Ascending aorta (tissue), 2 donors: ENCODE results near the gene RNF32. TPM values are rescaled to one million over a fixed set of nuclear protein-coding genes. Genes with fewer than 3 reads are reported as not detected.
"Not testable (repeated sequence)": the region's sequence is repeated elsewhere in the genome, so short reads cannot be mapped to it uniquely, and the experiment has no call there.

Experiments
- DNase-seq, 2 donors: peaks; one replicate each; pipeline ENCODE4 v3.0.0-alpha.2; 2019; ENCODE audit warnings: low spot score in 2 of 2
- H3K27ac ChIP-seq, 2 donors: fragments of 200-600 bp; sonication (generic); one replicate each; pipeline ENCODE4 v1.5.1; 2016 to 2017; ENCODE audit warnings: mild to moderate bottlenecking in 1 of 2
- H3K27me3 ChIP-seq: fragments of 200-600 bp; sonication (generic); one replicate; pipeline ENCODE4 v1.5.1; 2017
- H3K36me3 ChIP-seq, 2 donors: fragments of 200-600 bp; sonication (generic); one replicate each; pipeline ENCODE4 v1.5.1; 2016
- H3K4me1 ChIP-seq, 2 donors: fragments of 200-600 bp; sonication (generic); one replicate each; pipeline ENCODE4 v1.5.1; 2016 to 2017; ENCODE audit warnings: mild to moderate bottlenecking in 1 of 2
- H3K4me3 ChIP-seq, 2 donors: fragments of 200-600 bp; sonication (generic); one replicate each; pipeline ENCODE4 v1.5.1; 2016 to 2017; ENCODE audit warnings: mild to moderate bottlenecking in 1 of 2
- H3K9me3 ChIP-seq, 2 donors: fragments of 200-600 bp; sonication (generic); one replicate each; pipeline ENCODE4 v1.5.1; 2016
- intact Hi-C: fragments of 100-400 bp; cut with DNase I; formaldehyde crosslinking; loops from one replicate; pipeline ENCODE4 v1.15.1; 2023
- total RNA-seq: library from RNA; depleted of rRNA; stranded (reverse); fragments of >200 nt; gene quantifications from one replicate; pipeline ENCODE4 v1.1.0, GENCODE V29; 2016
- TF ChIP-seq, protein P1 (sequence below), 3 experiments: fragments of 200-600 bp in 2 of 3; fragments of 450-650 bp in 1 of 3; sonication (generic) in 2 of 3; IDR thresholded peaks; one replicate each; pipeline ENCODE4 v1.5.1; 2016 to 2019; ENCODE audit warnings: antibody characterized with exemption in 3 of 3, mild to moderate bottlenecking in 1 of 3, moderate library complexity in 1 of 3

RNF32 gene
- total RNA-seq, 1 donor from 2014 or later = 0.32 TPM

- TF ChIP-seq, protein P1, sequence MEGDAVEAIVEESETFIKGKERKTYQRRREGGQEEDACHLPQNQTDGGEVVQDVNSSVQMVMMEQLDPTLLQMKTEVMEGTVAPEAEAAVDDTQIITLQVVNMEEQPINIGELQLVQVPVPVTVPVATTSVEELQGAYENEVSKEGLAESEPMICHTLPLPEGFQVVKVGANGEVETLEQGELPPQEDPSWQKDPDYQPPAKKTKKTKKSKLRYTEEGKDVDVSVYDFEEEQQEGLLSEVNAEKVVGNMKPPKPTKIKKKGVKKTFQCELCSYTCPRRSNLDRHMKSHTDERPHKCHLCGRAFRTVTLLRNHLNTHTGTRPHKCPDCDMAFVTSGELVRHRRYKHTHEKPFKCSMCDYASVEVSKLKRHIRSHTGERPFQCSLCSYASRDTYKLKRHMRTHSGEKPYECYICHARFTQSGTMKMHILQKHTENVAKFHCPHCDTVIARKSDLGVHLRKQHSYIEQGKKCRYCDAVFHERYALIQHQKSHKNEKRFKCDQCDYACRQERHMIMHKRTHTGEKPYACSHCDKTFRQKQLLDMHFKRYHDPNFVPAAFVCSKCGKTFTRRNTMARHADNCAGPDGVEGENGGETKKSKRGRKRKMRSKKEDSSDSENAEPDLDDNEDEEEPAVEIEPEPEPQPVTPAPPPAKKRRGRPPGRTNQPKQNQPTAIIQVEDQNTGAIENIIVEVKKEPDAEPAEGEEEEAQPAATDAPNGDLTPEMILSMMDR (IDR thresholded peaks at IDR 0.05) = no peak
- Histone ChIP-seq H3K9me3 (no peaks in the 10 kb centered on the region), H3K36me3 (peaks cover 16 to 20% of the 10 kb centered on the region in 2 donors), H3K4me3 (no peak overlapping the region), H3K27me3 (no peaks in the 10 kb centered on the region), H3K4me1 (no peaks in the 10 kb centered on the region), H3K27ac (no peak overlapping the region)
- intact Hi-C loops = no loop called here
- DNase-seq = no peak
These were observed 44.1 kb downstream of the RNF32 start for GRCh38 chr7:156684661-156685060.

DNA sequence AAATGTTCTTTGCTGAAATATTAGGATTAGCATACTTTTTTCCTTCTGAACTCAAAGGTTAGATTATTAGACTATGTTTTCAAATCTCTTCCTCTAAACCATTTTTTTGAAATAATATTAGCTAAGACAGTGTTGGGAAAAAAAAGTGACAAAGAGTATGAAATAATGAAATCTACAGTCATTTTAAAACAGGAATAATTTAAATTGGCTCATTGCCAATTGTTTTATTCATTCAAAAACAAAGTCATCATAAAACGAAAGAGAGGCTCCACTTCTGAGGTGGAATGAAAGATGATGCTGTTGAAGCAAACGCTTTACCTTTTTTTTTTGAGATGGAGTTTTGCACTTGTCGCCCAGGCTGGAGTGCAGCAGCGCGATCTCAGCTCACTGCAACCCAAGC lies 51.2 kb downstream of the RNF32 start:
- Histone ChIP-seq H3K4me1 (no peaks in the 10 kb centered on the region), H3K4me3 (no peak overlapping the region), H3K27ac (no peak overlapping the region), H3K9me3 (peaks cover 0 to 6% of the 10 kb centered on the region in 2 donors), H3K36me3 (no peaks in the 10 kb centered on the region), H3K27me3 (no peaks in the 10 kb centered on the region)
- TF ChIP-seq, protein P1 (IDR thresholded peaks at IDR 0.05) = no peak
- no peak for DNase-seq
- intact Hi-C loops = no loop called here

GRCh38 chr7:156692849-156693248 lies 52.3 kb downstream of the RNF32 start:
- DNase-seq = no peak
- H3K36me3 ChIP-seq = no peaks in the 10 kb centered on the region
- intact Hi-C loops = no loop called here
- TF ChIP-seq, protein P1 (IDR thresholded peaks at IDR 0.05) = no peak
- no peak overlapping the region for H3K27ac ChIP-seq
- H3K4me1 ChIP-seq = no peaks in the 10 kb centered on the region
- peaks cover 0 to 9% of the 10 kb centered on the region in 2 donors for H3K9me3 ChIP-seq
- no peaks in the 10 kb centered on the region for H3K27me3 ChIP-seq
- H3K4me3 ChIP-seq = no peak overlapping the region

GRCh38 chr7:156693627-156694026 lies 53.1 kb downstream of the RNF32 start:
- no peaks in the 10 kb centered on the region for H3K4me1 ChIP-seq
- no peak overlapping the region for H3K27ac ChIP-seq
- intact Hi-C loops = no loop called here
- peaks cover 0 to 11% of the 10 kb centered on the region in 2 donors for H3K9me3 ChIP-seq
- H3K4me3 ChIP-seq = no peak overlapping the region
- H3K27me3 ChIP-seq = no peaks in the 10 kb centered on the region
- H3K36me3 ChIP-seq = no peaks in the 10 kb centered on the region
- no peak for DNase-seq
- TF ChIP-seq, protein P1 (IDR thresholded peaks at IDR 0.05) = no peak

GRCh38 chr7:156697283-156697682 lies 56.7 kb downstream of the RNF32 start:
- H3K4me1 ChIP-seq, H3K27ac ChIP-seq, intact Hi-C loops, H3K4me3 ChIP-seq, H3K27me3 ChIP-seq, DNase-seq, H3K36me3 ChIP-seq: not testable (repeated sequence)
- H3K9me3 ChIP-seq = peaks cover 0 to 16% of the 10 kb centered on the region in 2 donors

DNA sequence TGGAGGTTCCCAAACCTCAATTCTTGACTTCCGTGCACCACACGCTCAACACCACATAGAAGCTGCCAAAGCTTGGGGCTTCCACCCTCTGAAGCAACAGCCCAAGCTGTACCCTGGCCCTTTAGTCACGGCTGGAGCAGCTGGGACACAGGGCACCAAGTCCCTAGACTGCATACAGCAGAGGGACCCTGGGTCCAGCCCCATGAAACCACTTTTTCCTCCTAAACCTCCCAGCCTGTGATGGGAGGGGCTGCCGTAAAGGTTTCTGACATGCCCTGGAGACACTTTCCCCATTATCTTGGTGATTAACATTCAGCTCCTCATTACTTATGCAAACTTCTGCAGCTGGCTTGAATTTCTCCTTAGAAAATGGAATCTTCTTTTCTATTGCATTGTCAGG lies 57.9 kb downstream of the RNF32 start:
- intact Hi-C loops, H3K36me3 ChIP-seq, H3K4me1 ChIP-seq, H3K27me3 ChIP-seq, H3K4me3 ChIP-seq, DNase-seq, H3K27ac ChIP-seq: not testable (repeated sequence)
- H3K9me3 ChIP-seq = peaks cover 0 to 16% of the 10 kb centered on the region in 2 donors

- H3K36me3 ChIP-seq, intact Hi-C loops, H3K27me3 ChIP-seq, DNase-seq, H3K27ac ChIP-seq, H3K9me3 ChIP-seq, H3K4me1 ChIP-seq, H3K4me3 ChIP-seq: not testable (repeated sequence)
These were observed 61.2 kb downstream of the RNF32 start for GRCh38 chr7:156701787-156702186.
